Measurements from ENCODE around the gene STX19. TPM values are rescaled to one million over a fixed set of nuclear protein-coding genes. Genes with fewer than 3 reads are reported as not detected.

The STX19 gene, protein sequence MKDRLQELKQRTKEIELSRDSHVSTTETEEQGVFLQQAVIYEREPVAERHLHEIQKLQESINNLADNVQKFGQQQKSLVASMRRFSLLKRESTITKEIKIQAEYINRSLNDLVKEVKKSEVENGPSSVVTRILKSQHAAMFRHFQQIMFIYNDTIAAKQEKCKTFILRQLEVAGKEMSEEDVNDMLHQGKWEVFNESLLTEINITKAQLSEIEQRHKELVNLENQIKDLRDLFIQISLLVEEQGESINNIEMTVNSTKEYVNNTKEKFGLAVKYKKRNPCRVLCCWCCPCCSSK
- total RNA-seq (2014; rRNA removed; shearing (Covaris generic)), result not detected in 2 replicates
- polyA plus RNA-seq (2016; fragmentation: Nextera tagmentation; extraction: Ambion mirVana), result not detected in 2 replicates

DNA sequence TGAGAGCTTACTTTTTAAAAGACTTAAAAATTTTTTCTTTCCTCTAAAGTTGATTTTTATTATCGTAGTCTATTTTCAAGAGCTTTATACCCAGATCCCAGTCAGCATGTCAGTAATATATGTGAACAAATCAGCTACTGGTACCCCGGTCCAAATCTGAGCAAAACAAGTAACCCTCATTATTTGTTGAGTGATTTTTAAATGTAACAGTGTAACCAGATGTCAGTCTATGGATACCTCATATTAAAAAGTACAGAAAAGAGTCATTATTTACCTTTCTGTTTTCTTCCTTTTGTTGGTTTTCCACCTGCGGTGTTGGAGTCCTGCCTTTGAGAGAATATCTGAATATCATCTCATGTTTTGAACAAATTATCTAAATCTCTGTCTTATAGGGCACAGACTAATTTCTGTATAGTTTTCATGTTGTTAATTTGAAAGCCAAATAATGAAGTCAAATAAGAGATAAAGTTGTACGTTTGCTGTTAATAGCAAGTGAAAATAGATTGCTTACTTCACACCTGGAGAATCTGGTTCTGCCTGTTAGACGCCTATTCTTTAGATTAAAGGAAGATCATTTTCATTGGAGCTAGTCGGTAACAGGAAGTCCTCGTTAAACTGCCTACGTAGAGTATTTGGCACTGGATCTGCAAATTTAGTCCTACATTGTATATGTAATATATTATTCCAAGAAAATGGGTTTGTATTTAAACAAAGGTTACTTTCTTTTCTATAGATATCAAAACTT, at the start of gene STX19:
Gene STX19 (minus strand): TSS at position 505 of the 745 bp plus-strand sequence. CDS start 13,328 bp downstream, outside the sequence.
- no peak within 1 kb of the TSS for H3K27ac ChIP-seq
- in situ Hi-C loops (cut with MboI), result no loop called here
- TF ChIP-seq EZH2 (IDR thresholded peaks at IDR 0.05; ENCODE audit: insufficient read depth, poor library complexity, severe bottlenecking) (no peak), EZH2phosphoT487 (IDR thresholded peaks at IDR 0.05; ENCODE audit: insufficient read depth, low read depth) (no peak)
- H3K9me3 ChIP-seq (ENCODE audit: low read depth), result no peaks in the 10 kb centered on the region
- H3F3A ChIP-seq (ENCODE audit: insufficient read depth), result no peaks in the 10 kb centered on the region
- no peaks in the 10 kb centered on the region for H3K4me1 ChIP-seq (ENCODE audit: insufficient read depth)
- no peaks in the 10 kb centered on the region for H3K36me3 ChIP-seq (ENCODE audit: low read depth)
- no peak within 1 kb of the TSS for H2AFZ ChIP-seq
- 92 to 94% methylated on average over 8 of the region's 8 CpGs for WGBS, 2 experiments (ENCODE audit: low coverage in 1 of 2, low lambda C conversion rate in 2 of 2, missing lambda C conversion rate in 2 of 2)
- H4K20me1 ChIP-seq (ENCODE audit: insufficient read depth), result no peaks in the 10 kb centered on the region
- no peak within 1 kb of the TSS for H3K9ac ChIP-seq
- H3K27me3 ChIP-seq (replicated peaks; ENCODE audit: insufficient read depth), result no peaks in the 10 kb centered on the region
- DNase-seq, result no peak
- H3K4me2 ChIP-seq (ENCODE audit: unreplicated experiment), result no peak within 1 kb of the TSS
- no peaks in the 10 kb centered on the region for H3K79me2 ChIP-seq (ENCODE audit: insufficient read depth)
- H3K9me2 ChIP-seq (ENCODE audit: insufficient read depth), result no peaks in the 10 kb centered on the region
- H3K4me3 ChIP-seq, result no peak within 1 kb of the TSS

- Histone ChIP-seq H3K4me1 (ENCODE audit: insufficient read depth) (no peaks in the 10 kb centered on the region; the same call in 1 of the 2 replicates), H3F3A (ENCODE audit: insufficient read depth) (peaks cover 10% of the 10 kb centered on the region; the same call in 1 of the 2 replicates), H3K79me2 (ENCODE audit: insufficient read depth) (peaks cover 64% of the 10 kb centered on the region), H3K36me3 (ENCODE audit: low read depth) (no peaks in the 10 kb centered on the region), H3K9ac (no peak overlapping the region), H3K4me2 (ENCODE audit: unreplicated experiment) (no peak overlapping the region), H3K9me2 (ENCODE audit: insufficient read depth) (no peaks in the 10 kb centered on the region), H3K9me3 (ENCODE audit: low read depth) (no peaks in the 10 kb centered on the region), H3K4me3 (no peak overlapping the region), H3K27ac (peak overlapping the region; percentile 24; the same call in 1 of the 2 replicates), H2AFZ (no peak overlapping the region), H3K27me3 (replicated peaks; ENCODE audit: insufficient read depth) (no peaks in the 10 kb centered on the region), H4K20me1 (ENCODE audit: insufficient read depth) (no peaks in the 10 kb centered on the region)
- no peak for TF ChIP-seq EZH2 (IDR thresholded peaks at IDR 0.05; ENCODE audit: insufficient read depth, poor library complexity, severe bottlenecking)
- TF ChIP-seq EZH2phosphoT487 (IDR thresholded peaks at IDR 0.05; ENCODE audit: insufficient read depth, low read depth), result no peak
- in situ Hi-C loops (cut with MboI), result no loop called here
- 69 to 79% methylated on average over 3 of the region's 3 CpGs for WGBS, 2 experiments (ENCODE audit: low coverage in 1 of 2, low lambda C conversion rate in 2 of 2, missing lambda C conversion rate in 2 of 2)
- peak; percentile 62 for DNase-seq
Observed at GRCh38 chr3:94076055-94076454, 47.7 kb upstream of the STX19 start.

GRCh38 chr3:94071713-94072284, 43.4 kb upstream of the STX19 start:
- DNase-seq, result no peak
- no peaks in the 10 kb centered on the region for H3K27me3 ChIP-seq (replicated peaks; ENCODE audit: insufficient read depth)
- no peak overlapping the region for H3K9ac ChIP-seq
- H4K20me1 ChIP-seq (ENCODE audit: insufficient read depth), result no peaks in the 10 kb centered on the region
- H3F3A ChIP-seq (ENCODE audit: insufficient read depth), result peaks cover 10% of the 10 kb centered on the region; the same call in 1 of the 2 replicates
- H3K9me3 ChIP-seq (ENCODE audit: low read depth), result no peaks in the 10 kb centered on the region
- H3K9me2 ChIP-seq (ENCODE audit: insufficient read depth), result no peaks in the 10 kb centered on the region
- H3K79me2 ChIP-seq (ENCODE audit: insufficient read depth), result peaks cover 57% of the 10 kb centered on the region
- in situ Hi-C loops (cut with MboI), result no loop called here
- H2AFZ ChIP-seq, result no peak overlapping the region
- H3K27ac ChIP-seq, result no peak overlapping the region
- WGBS, 2 experiments (ENCODE audit: low coverage in 1 of 2, low lambda C conversion rate in 2 of 2, missing lambda C conversion rate in 2 of 2), result 81 to 88% methylated on average over 4 of the region's 4 CpGs
- no peaks in the 10 kb centered on the region; the same call in none of the 2 replicates for H3K4me1 ChIP-seq (ENCODE audit: insufficient read depth)
- H3K4me3 ChIP-seq, result no peak overlapping the region
- no peak overlapping the region for H3K4me2 ChIP-seq (ENCODE audit: unreplicated experiment)
- H3K36me3 ChIP-seq (ENCODE audit: low read depth), result no peaks in the 10 kb centered on the region
- TF ChIP-seq EZH2phosphoT487 (IDR thresholded peaks at IDR 0.05; ENCODE audit: insufficient read depth, low read depth) (no peak), EZH2 (IDR thresholded peaks at IDR 0.05; ENCODE audit: insufficient read depth, poor library complexity, severe bottlenecking) (no peak)

- H3K4me3 ChIP-seq, result no peak overlapping the region
- H3K27me3 ChIP-seq (replicated peaks; ENCODE audit: insufficient read depth), result no peaks in the 10 kb centered on the region
- H3K27ac ChIP-seq, result no peak overlapping the region
- in situ Hi-C loops (cut with MboI), result no loop called here
- peaks cover 60% of the 10 kb centered on the region for H3K79me2 ChIP-seq (ENCODE audit: insufficient read depth)
- H3F3A ChIP-seq (ENCODE audit: insufficient read depth), result 0 out of 2 replicates have a peak, but pooled peaks cover 7% of the 10 kb centered on the region
- no peaks in the 10 kb centered on the region for H3K9me3 ChIP-seq (ENCODE audit: low read depth)
- no peaks in the 10 kb centered on the region for H3K9me2 ChIP-seq (ENCODE audit: insufficient read depth)
- no peak for TF ChIP-seq EZH2 (IDR thresholded peaks at IDR 0.05; ENCODE audit: insufficient read depth, poor library complexity, severe bottlenecking)
- no peak for TF ChIP-seq EZH2phosphoT487 (IDR thresholded peaks at IDR 0.05; ENCODE audit: insufficient read depth, low read depth)
- H3K4me2 ChIP-seq (ENCODE audit: unreplicated experiment), result no peak overlapping the region
- no peaks in the 10 kb centered on the region for H4K20me1 ChIP-seq (ENCODE audit: insufficient read depth)
- no peak overlapping the region for H3K9ac ChIP-seq
- 95 to 97% methylated on average over 6 of the region's 6 CpGs for WGBS, 2 experiments (ENCODE audit: low coverage in 1 of 2, low lambda C conversion rate in 2 of 2, missing lambda C conversion rate in 2 of 2)
- no peak overlapping the region for H2AFZ ChIP-seq
- H3K36me3 ChIP-seq (ENCODE audit: low read depth), result no peaks in the 10 kb centered on the region
- no peaks in the 10 kb centered on the region; the same call in 1 of the 2 replicates for H3K4me1 ChIP-seq (ENCODE audit: insufficient read depth)
- DNase-seq, result no peak
Observed at GRCh38 chr3:94070341-94070911, 42.0 kb upstream of the STX19 start.

Measured in GM23248 (cell line).